Motor neuron (in vitro differentiated cells): ENCODE data around the gene SEC24C. TPM values are rescaled to one million over a fixed set of nuclear protein-coding genes. Genes with fewer than 3 reads are reported as not detected.
"Not testable (repeated sequence)": the region's sequence is repeated elsewhere in the genome, so short reads cannot be mapped to it uniquely, and the experiment has no call there.

Experiments
- ATAC-seq, 8 experiments: fragments of 200-7000 bp; cut with Tn5 transposase; replicated peaks in 6 of 8; 2 replicates each; pipeline ENCODE4 v1.8.0; 2021; ENCODE audit warnings: mild to moderate bottlenecking in 8 of 8, moderate library complexity in 8 of 8
- H3K27ac ChIP-seq, 2 donors: fragments of 250-450 bp; sonication (Bioruptor Pico); 2 replicates each; pipeline ENCODE4 v1.9.0; 2021; ENCODE audit warnings: antibody characterized with exemption in 2 of 2, mild to moderate bottlenecking in 2 of 2, moderate library complexity in 1 of 2
- H3K4me1 ChIP-seq, 2 donors: fragments of 250-450 bp; sonication (Bioruptor Pico); replicated peaks in 1 of 2; 2 replicates each; pipeline ENCODE4 v1.6.1; 2021; ENCODE audit warnings: antibody characterized with exemption in 2 of 2, mild to moderate bottlenecking in 2 of 2, moderate library complexity in 1 of 2
- H3K4me3 ChIP-seq, 5 donors: fragments of 250-450 bp; sonication (Bioruptor Pico); 2 replicates each; pipeline ENCODE4 v1.9.0; 2021; ENCODE audit warnings: antibody characterized with exemption in 5 of 5, mild to moderate bottlenecking in 5 of 5, moderate library complexity in 4 of 5
- WGBS, 10 experiments: fragments of 450-650 bp; shearing (Covaris generic); methylation state at CpG; one replicate each; pipeline ENCODE4 v1.0.0; 2022; 5-methylcytosine and 5-hydroxymethylcytosine counted together
- in situ Hi-C, 9 experiments: fragments of 400-800 bp; cut with MboI; loops; one replicate each; pipeline ENCODE4 v1.15.0; 2021; ENCODE audit warnings: low sequenced_read_pairs in 9 of 9, low pct_unique_long_range_greater_than_20kb in 2 of 9; ENCODE audit not compliant: unreplicated experiment in 9 of 9
- total RNA-seq, 8 experiments: library from RNA; unstranded; fragments of 300-600 nt; gene quantifications; 2 replicates each; pipeline versions ENCODE4 v1.2.3 to v1.2.4, GENCODE V29; 2022

The SEC24C gene
- total RNA-seq, 8 experiments from 2014 or later: 33.6 to 73.4 (median 58.8) TPM

DNA sequence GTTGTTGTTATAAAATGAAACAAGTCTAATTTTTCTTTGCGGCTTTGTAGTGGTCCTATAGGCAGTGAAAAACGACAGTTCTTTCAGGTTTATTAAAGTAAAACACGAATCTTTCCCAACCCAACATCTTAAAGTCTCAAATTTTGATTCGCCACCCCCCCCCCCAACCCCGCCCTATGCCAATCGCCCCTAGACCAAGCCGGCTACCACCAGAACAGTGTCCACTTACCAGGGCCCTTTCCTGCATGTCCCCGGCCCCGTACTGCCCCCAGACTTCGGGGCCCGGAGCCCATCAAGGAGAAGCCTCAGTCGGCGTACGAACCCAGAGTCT, 37.3 kb downstream of the SEC24C start:
- Histone ChIP-seq H3K4me3 (peak overlapping the region; percentile 57 to 99 (median 75)), H3K27ac (peak overlapping the region; percentile 78 to 83), H3K4me1 (peaks cover 10 to 14% of the 10 kb centered on the region in 2 donors)
- peak in 6 of 8 experiments; percentile 3 to 23 (median 14) for ATAC-seq
- in situ Hi-C loops: no loop called here
- WGBS, 10 experiments: 0% methylated on average over 1 to 3 of the region's 14 CpGs; no CpG with 5 or more reads in 6 of the 10 experiments

DNA sequence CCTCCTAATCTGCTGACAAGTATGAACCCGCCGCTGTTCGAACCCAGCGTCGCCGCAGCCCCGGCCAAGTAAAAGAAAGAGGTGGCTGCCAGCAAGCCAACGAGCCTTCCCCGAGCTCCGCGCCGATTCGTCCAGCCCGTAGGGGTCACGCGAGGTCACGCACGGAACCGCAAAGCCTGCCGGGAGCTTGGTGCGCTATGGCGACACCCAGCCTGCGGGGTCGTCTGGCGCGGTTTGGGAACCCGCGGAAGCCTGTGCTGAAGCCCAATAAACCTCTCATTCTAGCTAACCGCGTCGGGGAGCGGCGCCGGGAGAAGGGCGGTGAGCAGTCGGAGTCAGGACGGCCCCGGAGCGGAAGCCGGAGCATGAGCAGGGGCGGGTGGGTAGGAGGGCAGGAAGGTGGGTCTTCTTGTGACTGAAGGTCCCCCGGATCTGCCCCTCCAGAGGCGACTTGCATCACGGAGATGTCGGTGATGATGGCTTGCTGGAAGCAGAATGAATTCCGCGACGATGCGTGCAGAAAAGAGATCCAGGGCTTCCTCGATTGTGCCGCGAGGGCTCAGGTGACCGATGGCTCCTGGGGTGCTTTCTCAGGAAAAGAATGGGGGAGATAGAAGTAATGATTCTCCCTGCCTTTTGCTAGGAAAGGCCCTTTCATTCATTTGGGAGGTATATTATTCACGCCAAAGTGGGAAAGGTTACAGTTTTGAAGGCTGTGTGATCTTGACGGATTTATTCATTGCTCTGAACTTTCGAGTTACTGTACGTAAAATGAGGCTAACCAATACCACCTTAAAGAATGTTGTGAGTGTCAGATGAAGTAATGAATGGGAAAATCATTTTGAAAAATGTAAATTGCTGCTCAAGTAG, 37.9 kb downstream of the SEC24C start, which contains the start of gene CHCHD1:
TSS of gene CHCHD1 (plus strand) at position 170 of the 870 bp plus-strand sequence. CDS start at position 198, 28 bp downstream.
- in situ Hi-C loops: no loop called here
- peak within 1 kb of the TSS; percentile 57 to 99 (median 75) for H3K4me3 ChIP-seq
- H3K4me1 ChIP-seq: peaks cover 16 to 20% of the 10 kb centered on the region in 2 donors
- ATAC-seq: peak; percentile 48 to 65 (median 54)
- H3K27ac ChIP-seq: peak within 1 kb of the TSS; percentile 78 to 83
- 0 to 3% (median 0%) methylated on average over 1 to 18 of the region's 57 CpGs for WGBS, 10 experiments

GRCh38 chr10:73782749-73783085, 38.5 kb downstream of the SEC24C start:
- no peak overlapping the region for H3K27ac ChIP-seq
- in situ Hi-C loops: no loop called here
- peaks cover 21 to 26% of the 10 kb centered on the region in 2 donors for H3K4me1 ChIP-seq
- H3K4me3 ChIP-seq: peak overlapping the region; percentile 57 to 99 (median 75)
- WGBS, 10 experiments: 0 to 55% (median 31%) methylated on average over 1 to 2 of the region's 2 CpGs; no CpG with 5 or more reads in 1 of the 10 experiments
- ATAC-seq: no peak

- in situ Hi-C loops: no loop called here
- Histone ChIP-seq H3K27ac (peak within 1 kb of the TSS; percentile 75 to 86), H3K4me1 (peaks cover 18 to 29% of the 10 kb centered on the region in 2 donors), H3K4me3 (peak within 1 kb of the TSS; percentile 54 to 95 (median 91))
- WGBS, 10 experiments: 0 to 2% (median 0%) methylated on average over 1 to 10 of the region's 36 CpGs; no CpG with 5 or more reads in 3 of the 10 experiments
- ATAC-seq: peak; percentile 76 to 92 (median 90)
Observed at GRCh38 chr10:73785211-73785720, 41.1 kb downstream of the SEC24C start, which contains the start of gene ZSWIM8. Gene ZSWIM8, plus strand, starts transcription at chr10:73785606. Its CDS starts 273 bp downstream, at chr10:73785879.

- H3K27ac ChIP-seq: peak overlapping the region; percentile 75 to 86
- ATAC-seq: peak in 4 of 8 experiments; percentile 0 to 12 (median 8)
- peak overlapping the region; percentile 54 to 95 (median 91) for H3K4me3 ChIP-seq
- in situ Hi-C loops: no loop called here
- WGBS, 10 experiments: 0 to 10% (median 0%) methylated on average over 1 to 14 of the region's 54 CpGs; no CpG with 5 or more reads in 3 of the 10 experiments
- H3K4me1 ChIP-seq: peaks cover 14 to 25% of the 10 kb centered on the region in 2 donors
Observed at GRCh38 chr10:73785721-73786511, 41.7 kb downstream of the SEC24C start.

GRCh38 chr10:73786512-73786885, 42.3 kb downstream of the SEC24C start:
- ATAC-seq: no peak
- H3K4me1 ChIP-seq: peaks cover 12 to 24% of the 10 kb centered on the region in 2 donors
- WGBS, 10 experiments: 0 to 31% (median 5%) methylated on average over 1 to 2 of the region's 2 CpGs; no CpG with 5 or more reads in 6 of the 10 experiments
- in situ Hi-C loops: no loop called here
- H3K27ac ChIP-seq: peak overlapping the region in 1 of 2 donors; percentile 86
- peak overlapping the region; percentile 54 to 95 (median 91) for H3K4me3 ChIP-seq

GRCh38 chr10:73787031-73787800, 43.0 kb downstream of the SEC24C start:
- ATAC-seq, H3K27ac ChIP-seq, in situ Hi-C loops: not testable (repeated sequence)
- Histone ChIP-seq H3K4me1 (peaks cover 12 to 24% of the 10 kb centered on the region in 2 donors), H3K4me3 (peak overlapping the region; percentile 54 to 95 (median 91))
- 81 to 100% (median 92%) methylated on average over 5 to 19 of the region's 21 CpGs; no CpG with 5 or more reads in 4 of the 10 experiments for WGBS, 10 experiments

DNA sequence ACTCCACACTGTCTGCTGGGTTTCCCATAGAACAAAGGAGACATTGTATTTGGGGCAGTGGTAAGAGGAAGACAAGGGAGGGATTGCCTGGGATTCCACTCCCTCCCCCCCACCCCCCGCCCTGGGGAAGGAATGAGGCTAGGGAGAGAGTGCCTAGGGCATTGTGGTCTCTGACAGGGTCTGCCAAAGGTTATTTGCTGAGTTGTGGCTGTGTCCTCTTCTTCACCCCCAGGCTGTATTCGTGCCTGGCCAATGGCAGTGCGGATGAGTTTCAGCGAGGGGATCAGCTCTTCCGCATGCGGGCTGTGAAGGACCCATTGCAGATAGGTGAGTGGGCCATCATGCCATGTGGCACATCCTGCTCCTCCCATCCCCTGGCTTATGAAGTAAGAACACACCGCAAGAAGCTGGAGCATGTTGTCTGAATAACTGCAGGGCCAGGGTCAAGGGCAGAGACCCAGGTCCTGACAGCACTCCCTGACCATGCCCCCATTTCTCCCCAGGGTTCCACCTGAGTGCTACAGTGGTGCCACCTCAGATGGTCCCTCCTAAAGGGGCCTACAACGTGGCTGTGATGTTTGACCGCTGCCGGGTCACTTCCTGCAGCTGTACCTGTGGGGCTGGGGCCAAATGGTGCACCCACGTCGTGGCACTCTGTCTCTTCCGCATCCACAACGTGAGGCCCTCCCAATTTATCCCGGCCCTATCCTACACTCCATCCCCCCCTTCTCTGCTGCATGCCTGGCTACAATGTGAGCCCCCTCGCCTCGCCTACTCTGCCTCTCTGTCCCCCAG, 44.9 kb downstream of the SEC24C start:
- Histone ChIP-seq H3K27ac (no peak overlapping the region), H3K4me1 (peaks cover 12 to 16% of the 10 kb centered on the region in 2 donors), H3K4me3 (no peak overlapping the region)
- in situ Hi-C loops: no loop called here
- WGBS, 10 experiments: 80 to 100% (median 89%) methylated on average over 1 to 5 of the region's 17 CpGs; no CpG with 5 or more reads in 2 of the 10 experiments
- no peak for ATAC-seq

GRCh38 chr10:73789659-73790055, 45.5 kb downstream of the SEC24C start:
- in situ Hi-C loops: no loop called here
- 93 to 100% (median 93%) methylated on average over 1 to 6 of the region's 10 CpGs; no CpG with 5 or more reads in 7 of the 10 experiments for WGBS, 10 experiments
- H3K4me1 ChIP-seq: peaks cover 12 to 16% of the 10 kb centered on the region in 2 donors

DNA sequence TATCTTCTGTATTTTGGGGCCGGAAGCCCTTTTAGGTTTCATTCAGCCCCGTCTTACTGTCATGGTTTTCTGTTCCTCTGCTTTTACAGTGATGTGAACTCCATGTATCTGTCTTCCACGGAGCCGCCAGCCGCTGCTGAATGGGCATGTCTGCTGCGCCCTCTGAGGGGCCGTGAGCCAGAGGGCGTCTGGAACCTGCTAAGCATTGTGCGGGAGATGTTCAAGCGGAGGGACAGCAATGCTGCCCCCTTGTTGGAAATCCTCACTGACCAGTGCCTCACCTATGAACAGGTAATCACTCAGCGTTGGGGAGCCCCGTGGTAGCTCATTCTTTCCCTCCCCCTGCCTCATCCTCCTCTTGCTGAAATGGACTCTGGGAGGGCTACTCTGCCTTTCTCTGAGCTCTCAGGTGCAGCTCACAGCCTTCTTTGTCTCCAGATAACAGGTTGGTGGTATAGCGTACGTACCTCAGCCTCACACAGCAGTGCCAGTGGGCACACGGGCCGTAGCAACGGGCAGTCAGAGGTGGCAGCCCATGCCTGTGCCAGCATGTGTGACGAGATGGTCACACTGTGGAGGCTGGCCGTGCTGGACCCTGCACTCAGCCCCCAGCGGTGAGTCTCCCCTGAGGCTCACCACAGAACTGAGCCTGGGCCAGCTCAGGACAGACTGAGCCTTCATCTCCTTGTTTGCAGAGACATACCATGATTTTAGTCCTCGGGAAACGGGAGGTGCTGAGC, 46.9 kb downstream of the SEC24C start:
- H3K27ac ChIP-seq: no peak overlapping the region
- in situ Hi-C loops: no loop called here
- H3K4me1 ChIP-seq: peaks cover 12 to 16% of the 10 kb centered on the region in 2 donors
- WGBS, 10 experiments: 67 to 93% (median 90%) methylated on average over 2 to 15 of the region's 22 CpGs; no CpG with 5 or more reads in 3 of the 10 experiments
- ATAC-seq: peak in 3 of 8 experiments; percentile 23 to 26 (median 24)
- no peak overlapping the region for H3K4me3 ChIP-seq

More at GRCh38 chr10:73789659-73790055, 45.5 kb downstream of the SEC24C start:
- no peak for ATAC-seq
- Histone ChIP-seq H3K4me3 (no peak overlapping the region), H3K27ac (no peak overlapping the region)

GRCh38 chr10:73791871-73792400, 47.8 kb downstream of the SEC24C start:
- in situ Hi-C loops: no loop called here
- H3K4me3 ChIP-seq: no peak overlapping the region
- peak in 5 of 8 experiments; percentile 13 to 46 (median 27) for ATAC-seq
- peaks cover 7 to 10% of the 10 kb centered on the region in 2 donors for H3K4me1 ChIP-seq
- 79 to 100% (median 100%) methylated on average over 1 to 9 of the region's 26 CpGs; no CpG with 5 or more reads in 5 of the 10 experiments for WGBS, 10 experiments
- H3K27ac ChIP-seq: no peak overlapping the region
